GM21447 (cell line): Measurements from ENCODE around the gene COL27A1.
A peak's percentile ranks its signal among the peaks of the same experiment; 100 is the strongest.

ENCODE experiments used
- ATAC-seq: cut with Tn5 transposase; IDR thresholded peaks from one replicate; pipeline ENCODE4 v1.9.1; 2021; ENCODE audit not compliant: unreplicated experiment

The COL27A1 gene

DNA sequence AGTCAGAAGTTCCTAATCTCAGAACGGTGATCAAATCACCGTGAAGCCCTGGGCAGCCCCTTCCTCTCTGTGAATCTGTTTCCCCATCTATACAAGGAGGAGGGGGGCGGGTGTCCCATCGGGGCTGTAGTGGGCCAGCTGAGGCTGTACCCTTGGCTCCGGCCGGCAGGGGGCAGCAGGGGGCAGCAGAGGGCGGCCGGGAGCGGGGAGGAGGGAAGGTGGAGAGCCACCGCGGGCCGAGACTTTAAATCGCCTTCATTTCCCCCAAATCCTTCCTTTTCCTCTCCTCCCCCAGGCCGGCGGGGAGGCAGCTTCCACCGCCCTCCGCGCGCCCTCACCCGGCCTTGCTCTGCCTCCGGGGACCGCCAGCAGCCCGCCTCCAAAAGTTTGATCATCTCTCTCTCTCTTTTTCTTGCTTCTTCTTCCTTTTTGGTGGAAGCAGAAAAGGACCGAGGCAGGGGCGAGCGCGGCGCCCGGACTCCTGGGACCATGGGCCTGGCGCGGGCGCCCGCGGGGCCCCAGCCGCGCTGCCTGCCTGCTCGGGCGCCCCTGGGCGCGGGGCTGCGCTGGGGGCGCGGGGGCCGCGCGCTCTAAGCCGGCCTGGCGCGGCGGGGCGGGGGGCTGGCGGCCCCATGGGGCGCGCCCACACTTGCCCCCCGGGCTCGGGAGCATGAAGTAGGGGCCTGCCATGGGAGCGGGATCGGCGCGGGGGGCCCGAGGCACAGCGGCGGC is at the start of gene COL27A1:
COL27A1 (plus strand) TSS at position 275 of the 732 bp plus-strand sequence; CDS start at position 689, 414 bp downstream.
- ATAC-seq = peak; percentile 68

DNA sequence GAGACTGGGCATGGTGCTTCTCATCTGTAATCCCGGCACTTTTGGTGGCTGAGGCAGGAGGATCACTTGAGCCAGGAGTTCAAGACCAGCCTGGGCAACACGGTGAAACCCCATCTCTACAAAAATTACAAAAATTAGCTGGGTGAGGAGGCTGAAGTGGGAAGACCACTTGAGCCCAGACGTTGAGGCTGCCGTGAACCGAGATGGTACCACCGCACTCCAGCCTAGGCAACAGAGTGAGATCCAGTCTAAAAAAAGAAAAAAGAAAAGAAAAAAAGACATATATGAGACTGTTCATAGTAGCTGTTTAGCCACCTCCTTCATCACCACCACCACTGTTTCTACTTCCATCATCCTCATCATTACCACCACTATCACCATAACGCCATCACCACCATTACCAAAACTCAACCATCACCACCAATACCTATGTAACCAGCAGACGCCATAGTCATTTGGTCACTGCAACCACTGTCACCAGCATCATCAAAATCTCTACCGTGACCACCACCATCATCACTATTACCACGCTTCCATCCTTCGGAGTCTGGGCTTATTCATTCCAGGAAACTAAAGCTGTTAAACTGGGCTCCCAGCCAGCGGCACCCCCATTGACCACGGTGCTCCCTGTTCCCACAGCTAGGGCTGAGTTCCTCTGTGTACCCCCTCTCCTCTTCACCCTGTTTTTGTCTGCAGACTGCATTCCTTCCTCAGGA is 47.9 kb upstream of the COL27A1 start:
- ATAC-seq = no peak

DNA sequence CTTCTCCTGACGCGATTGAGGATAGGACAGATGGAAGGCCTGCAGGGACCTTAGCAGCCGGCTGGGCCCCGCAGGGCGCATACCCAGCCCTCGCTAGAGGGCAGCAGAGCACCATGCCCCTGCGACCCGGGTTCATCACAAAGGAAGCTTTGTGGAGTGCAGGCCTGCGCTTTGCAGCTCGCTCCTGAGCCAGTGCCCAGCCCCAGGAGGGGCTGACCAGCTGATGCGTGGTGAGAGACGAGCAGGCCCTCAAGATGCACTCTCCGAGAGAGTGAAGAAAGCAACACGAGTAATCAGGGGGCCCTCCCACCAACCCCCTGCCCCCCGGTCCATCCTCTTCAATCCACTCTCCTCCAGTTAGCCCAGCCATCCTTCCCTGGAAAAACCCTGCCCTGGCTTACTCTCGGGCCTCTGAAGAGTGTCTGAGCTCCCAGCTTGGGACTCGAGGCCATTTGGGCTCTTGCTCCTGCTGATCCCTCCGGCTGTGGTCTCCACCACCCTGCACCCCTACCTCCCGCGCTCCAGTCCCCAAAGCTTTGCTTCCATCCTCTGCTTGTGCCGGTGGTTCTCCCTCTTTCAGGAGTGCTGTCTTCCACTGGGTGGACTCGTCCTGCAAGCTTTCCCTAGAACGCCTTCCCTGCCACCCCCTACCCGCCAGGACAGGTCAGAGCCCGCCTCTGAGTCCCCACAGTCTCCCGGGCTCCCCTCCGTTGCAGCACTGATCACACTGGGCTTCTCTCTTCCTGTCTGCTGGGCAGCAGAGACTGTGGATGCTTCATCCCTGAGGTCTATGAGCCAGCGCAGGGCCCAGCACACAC is 47.1 kb upstream of the COL27A1 start:
- ATAC-seq = no peak

DNA sequence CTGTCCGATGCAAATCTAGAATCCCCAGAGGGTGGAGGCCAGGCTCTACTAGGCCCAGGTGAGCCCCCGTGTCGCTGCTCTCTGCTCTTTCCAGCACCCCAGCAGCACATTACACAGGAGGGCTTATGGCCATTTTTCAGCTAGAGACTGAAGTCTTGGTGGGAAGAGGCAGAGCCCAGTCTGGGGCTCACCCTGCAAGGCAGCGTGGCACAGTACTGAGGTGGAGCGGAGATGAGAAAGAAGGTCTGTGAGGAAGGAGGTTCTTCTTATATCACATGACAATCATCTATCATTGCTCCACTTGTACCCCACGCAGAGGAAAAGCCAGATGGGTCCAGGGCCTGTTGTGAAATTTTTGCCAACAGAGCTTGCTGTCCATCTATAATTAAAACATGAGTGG is 46.2 kb upstream of the COL27A1 start:
- no peak for ATAC-seq

DNA sequence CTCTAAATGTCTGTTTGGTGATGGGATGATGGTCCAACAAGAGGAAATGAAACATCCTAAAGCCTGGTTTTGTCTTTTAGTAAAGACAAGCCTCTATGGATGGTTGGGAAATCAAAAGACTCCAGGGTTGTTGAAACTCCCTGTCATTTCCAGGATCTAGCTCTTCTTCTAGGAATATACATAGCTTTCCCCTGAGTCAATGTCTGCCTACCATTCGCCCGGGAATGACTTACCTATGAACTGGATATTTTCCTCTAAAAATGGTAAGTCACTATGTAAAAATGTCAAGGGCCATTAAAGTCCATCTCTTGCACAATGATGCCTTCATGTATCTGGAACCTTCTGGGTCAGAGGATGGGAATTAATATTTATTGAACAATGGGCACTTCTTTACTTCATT is 45.2 kb upstream of the COL27A1 start:
- ATAC-seq = no peak

DNA sequence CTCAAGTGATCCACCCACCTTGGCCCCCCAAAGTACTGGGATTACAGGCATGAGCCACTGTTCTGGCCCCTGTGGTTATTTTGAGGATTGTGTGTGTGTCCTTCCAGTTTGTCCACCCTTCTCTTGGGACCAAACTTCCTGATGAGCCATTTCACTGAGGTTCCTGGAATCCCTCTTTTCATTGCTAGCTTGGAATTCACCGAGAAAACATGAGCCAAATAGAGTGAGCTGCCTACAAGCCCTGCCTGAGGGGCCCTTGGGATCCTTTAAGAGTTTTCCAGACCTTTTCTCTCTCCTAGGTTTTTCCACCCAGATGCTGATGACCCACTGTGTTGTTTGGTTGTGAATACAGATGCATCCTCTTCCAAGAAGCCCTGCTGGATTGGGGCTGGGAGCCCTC is 43.0 kb upstream of the COL27A1 start:
- no peak for ATAC-seq

DNA sequence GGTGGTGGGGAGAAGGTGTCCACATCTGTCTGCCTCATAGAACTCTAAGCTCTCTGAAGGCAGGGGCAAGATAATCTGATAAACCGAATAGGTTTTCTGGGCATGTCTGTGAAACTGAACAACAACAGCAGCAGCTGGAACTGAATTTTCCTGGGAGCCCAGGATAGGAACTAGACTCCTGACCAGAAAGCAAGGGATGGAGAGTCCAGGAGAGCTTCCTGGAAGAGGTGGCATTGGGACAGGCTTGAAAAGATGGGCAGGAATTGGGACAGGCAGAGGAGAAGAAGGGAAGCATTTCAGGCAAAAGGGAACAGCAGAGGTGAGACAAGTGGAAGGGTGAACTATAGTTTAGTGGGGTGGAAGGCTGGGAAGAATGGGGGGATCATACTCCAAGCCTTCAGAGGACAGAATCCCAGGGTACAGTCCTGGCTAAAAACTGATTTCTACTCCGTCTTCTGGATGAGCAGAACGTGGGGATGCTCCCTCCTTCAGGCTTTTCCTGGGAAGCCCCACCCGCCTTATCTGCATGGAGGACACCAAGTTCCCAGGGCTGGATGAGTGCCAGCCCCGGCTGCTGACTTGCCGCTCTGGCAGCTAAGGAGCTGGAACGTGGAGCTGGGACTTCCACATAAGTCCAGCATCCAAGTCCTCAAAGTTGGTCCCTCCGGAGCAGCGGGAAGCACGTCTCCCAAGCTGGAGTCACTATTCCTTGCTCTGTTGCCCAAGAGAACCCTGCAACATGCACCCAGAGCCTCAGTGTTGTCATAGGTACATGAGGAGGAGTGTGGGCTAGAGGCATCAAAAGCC is 42.4 kb upstream of the COL27A1 start:
- no peak for ATAC-seq

DNA sequence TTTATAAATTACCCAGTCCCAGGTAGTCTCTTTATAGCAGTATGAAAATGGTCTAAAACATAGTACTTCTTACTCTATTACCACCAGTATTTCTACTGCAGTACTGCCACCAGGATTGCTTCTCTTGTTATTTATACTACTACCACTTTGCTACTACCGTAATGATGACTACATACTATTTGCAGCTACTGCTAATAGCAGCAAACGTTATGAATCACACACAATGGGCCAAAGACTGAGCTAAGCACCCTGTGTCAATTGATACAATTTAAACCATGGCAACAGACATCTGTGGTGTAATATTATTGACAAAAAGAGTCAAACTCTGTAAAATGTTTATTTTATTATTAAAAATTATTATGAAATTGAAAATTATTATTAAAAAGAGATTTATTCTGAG is 41.0 kb upstream of the COL27A1 start:
- no peak for ATAC-seq

DNA sequence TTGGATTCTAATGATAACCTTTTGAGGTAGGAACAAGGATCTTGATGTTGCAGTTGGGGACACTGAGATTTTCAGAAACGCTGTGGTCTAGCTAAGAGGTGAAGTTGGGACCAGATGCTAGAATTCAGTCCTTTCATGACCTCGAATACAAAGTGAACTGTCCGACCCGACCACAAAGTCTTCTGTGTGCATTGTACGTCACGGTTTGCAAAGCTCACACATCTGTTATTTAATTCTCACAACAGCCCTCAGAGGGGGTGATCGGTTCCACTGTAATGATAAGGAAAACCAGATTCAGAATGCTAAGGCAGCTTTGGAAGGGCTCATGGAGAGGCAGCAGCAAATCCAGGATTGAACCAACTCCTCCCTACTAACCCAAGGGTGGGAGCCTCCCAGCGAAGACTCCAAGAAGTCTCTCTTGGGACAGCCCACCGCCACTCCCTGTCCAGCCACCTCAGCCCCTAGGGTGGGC is 39.6 kb upstream of the COL27A1 start:
- ATAC-seq = no peak

DNA sequence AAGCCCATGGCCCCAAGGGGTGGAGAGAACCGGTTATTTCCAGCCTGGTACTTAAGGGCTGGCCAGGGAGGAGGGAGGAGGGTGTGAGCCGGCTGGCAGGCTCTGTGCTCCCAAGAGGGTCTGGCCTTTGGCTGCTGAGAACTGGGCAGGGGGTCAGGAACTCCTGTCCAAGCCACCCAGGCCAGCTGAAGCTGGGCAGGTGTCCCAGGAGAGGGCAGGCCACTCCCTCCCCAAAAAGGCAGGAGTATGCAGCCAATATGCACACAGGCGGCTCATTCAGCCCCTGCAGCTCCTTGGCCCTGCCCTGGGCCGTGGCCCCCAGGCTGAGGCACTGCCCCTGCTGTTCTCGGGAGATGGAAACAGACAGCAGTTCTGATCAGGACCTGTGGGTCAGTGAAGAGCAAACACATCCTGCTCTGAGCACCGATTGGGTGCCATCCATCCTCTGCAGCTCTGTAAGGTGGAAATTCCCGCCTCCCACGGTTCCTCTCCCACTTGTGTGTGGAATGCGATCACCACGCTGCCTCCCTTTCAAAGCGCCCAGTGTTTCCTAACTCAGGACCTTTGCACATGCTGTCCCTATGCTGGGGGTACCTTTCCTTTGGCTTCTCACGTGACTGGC is 39.1 kb upstream of the COL27A1 start:
- ATAC-seq = no peak

DNA sequence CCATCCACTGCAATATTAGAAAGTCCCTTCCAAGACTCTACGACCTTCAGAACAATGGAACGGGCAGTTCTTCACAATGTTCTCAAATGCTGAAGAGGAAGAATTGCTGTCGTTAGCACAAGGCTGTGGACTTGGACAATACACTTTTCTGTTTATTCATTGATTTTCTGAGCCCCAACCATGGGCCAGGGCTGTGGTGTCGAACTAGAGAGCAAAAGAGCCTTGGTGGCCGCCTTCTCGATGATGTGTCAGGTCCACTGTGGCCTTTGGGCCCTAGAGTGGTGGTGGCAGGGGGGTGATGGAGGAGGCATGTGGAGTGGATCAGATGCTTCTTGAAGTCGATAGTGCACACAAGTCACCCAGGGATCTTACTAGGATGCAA is 37.7 kb upstream of the COL27A1 start:
- no peak for ATAC-seq

DNA sequence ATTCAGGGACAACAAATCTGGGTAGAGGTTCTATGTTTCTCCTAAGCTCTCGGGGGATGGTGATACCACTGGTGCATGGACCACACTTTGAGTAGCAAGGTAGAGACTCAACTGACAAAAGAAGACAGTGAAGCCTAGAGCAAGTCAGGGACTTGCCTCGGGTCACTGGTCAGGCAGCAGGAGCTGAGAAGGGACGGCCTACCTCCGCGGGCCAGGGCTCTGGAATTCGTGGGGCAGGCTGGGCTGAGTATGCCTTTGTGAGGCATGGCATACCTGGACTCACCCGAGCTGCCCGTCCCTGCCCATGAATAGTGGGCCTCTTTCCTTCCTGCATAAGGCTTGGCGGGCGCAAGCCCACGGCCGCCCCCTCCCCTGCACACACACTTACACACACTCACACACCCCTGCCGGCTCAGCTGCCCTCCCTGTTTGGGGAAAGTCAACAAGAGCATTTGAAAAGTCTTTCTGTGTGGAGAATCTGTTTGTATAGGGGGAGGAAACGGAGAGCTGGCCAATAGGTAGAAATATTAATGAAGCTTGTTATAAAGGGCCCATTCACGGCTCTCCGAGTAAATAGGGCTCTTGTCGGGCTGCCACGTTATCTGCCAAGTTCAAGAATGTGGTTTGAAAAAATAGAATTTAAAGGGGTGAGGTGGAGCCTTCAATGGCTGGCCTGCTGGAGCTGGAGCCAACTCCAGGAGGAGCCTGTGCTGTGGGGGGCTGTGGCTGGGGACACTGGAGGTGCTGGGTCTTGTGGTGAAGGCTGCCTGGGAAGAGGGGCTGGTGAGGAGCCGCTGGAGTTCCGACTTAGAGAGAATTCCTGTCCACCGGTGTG is 37.1 kb upstream of the COL27A1 start:
- ATAC-seq = no peak

DNA sequence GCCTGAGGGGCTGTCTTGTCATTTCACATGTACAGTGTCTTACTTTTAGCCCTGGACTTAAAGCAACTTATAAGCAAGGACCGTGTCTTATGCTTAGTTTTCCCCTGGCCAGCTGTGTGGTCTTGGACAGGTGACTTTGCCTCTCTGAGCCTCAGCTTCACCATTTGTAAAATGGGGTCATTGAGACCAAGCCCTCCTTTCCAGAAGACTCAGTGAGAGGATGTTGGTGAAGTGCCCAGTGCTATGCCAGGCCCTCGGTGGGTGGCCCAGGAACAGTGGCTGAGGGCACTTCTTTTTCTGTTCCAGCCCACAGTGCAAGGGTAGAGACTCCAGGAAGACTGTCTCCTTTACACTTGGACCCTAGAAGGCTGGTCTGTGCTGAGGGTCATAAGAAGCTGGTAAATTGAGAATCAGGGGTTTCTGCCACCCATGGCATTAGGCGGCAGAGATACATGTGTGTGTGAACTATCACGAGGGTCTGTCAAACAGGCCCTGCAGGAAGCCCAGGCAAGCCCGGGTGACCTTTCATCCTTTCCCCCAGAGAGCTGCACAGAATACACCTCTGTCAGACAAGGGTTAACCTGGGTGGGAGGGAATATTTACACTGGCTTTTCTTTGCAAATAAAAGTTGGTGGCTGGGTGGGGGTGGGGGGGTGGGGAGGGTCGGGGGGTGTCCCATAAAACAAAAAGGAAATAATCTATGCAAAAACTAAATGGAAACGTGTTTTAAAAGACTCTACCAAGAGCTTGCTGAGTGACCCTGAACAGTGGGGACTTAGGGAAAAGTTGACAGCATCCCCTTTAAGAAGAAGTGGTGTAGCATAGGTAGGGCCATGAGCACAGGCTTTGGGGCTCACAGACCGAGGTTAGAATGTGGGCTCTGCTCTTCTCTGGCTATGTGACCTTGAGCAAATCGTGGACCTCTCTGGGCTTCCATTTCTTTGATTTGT is 35.8 kb upstream of the COL27A1 start:
- ATAC-seq = no peak

DNA sequence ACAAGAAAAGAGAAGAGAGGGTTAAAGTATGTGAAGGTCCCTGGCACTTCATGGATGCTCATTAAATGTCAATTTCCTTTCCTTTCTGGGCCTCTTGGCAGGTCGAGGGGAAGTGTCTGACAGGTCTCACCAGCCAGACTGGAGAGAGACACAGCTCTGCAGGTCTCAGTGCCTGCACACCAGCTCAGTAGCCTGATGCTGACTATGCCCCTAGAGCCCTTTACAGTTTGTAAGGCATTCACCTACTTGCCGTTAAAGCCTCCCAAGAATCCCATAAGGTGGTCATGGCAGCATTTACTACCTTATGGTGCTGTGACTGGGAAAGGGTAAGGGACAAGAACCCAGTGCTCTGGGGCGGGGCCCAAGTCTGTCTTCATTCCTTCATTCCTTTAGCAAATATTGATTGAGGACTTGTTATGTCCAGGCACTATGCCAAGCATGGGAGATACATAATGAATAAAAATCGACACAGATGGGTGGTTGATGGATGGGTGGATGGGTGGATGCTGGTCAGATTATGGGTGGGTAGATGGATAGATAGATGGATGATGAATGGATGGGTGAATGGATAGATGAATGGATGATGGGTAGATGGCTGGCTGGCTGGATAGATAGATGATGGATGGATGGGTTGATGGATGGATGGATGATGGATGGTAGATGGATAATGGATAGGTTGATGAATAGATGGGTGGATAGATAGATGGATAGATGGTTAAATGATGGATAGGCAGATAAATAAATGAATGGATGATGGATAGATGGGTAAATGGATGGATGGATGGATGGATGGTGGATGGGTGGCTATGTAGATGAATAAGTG is 34.9 kb upstream of the COL27A1 start:
- ATAC-seq = no peak

DNA sequence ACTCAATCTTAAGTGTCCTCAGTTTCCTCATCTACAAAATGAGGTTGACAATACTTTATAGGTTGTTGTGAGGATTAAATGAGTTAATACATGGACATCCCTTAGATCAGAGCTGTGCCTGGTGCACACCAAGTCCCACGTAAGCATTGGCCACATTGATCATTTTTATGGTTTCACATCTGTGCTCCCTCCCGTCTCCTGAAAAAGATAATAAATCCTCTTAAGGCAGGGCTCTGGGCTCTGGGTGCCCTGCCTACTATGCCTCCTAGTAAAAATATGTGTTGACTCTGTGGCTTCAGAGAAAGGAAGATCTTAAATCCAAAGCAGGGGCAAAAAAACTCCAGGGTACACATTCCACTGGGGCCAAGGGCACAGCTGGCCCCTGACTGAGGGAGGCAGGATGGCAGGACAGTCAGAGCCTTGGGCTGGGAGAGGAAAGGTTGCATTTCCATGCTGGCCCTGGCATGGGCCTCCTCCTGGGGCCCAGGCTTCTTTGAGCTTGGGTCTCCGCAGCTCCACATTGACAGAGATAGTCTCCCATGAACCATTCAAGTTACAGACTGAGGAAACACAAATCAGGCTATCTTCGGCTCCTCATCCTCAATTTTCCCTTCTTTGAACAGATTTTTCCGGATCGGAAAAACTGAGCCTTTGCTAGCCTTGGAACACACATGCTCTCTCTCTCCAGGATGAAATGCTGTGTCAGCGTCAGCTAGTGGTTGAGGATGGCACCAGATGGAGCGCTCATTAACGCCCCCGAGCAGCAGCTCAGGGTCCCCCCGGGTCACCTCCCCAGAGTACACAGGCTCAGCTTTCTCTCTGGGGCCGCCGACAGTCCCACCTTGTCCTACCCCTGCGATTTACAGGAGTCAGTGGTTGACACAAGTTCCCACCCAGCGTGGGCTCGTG is 33.9 kb upstream of the COL27A1 start:
- ATAC-seq = no peak
